Hepatocyte (in vitro differentiated cells): ENCODE data around the gene LCN12. TPM values are rescaled to one million over a fixed set of nuclear protein-coding genes. Genes with fewer than 3 reads are reported as not detected.

ENCODE experiments used
- DNase-seq: peaks from one replicate; pipeline ENCODE4 v3.0.0-alpha.2; 2016; ENCODE audit warnings: low spot score
- H2AFZ ChIP-seq: fragments of 200-600 bp; sonication (generic); 2 replicates; pipeline ENCODE4 v1.6.0; 2016; ENCODE audit warnings: antibody characterized with exemption, mild to moderate bottlenecking
- H3K27ac ChIP-seq: fragments of 200-600 bp; sonication (generic); 2 replicates; pipeline ENCODE4 v1.5.1; 2016; ENCODE audit warnings: mild to moderate bottlenecking
- H3K27me3 ChIP-seq: fragments of 200-600 bp; sonication (generic); 2 replicates; pipeline ENCODE4 v1.6.1; 2016
- H3K36me3 ChIP-seq: fragments of 200-600 bp; sonication (generic); replicated peaks from 2 replicates; pipeline ENCODE4 v1.5.1; 2016; ENCODE audit warnings: low read depth; ENCODE audit not compliant: insufficient read depth
- H3K4me1 ChIP-seq: fragments of 200-600 bp; sonication (generic); 2 replicates; pipeline ENCODE4 v1.5.1; 2016; ENCODE audit warnings: mild to moderate bottlenecking, moderate library complexity; ENCODE audit not compliant: insufficient read depth
- H3K4me2 ChIP-seq: fragments of 200-600 bp; sonication (generic); 2 replicates; pipeline ENCODE4 v1.6.0; 2016
- H3K4me3 ChIP-seq: fragments of 200-600 bp; sonication (generic); 2 replicates; pipeline ENCODE4 v1.5.1; 2016; ENCODE audit warnings: mild to moderate bottlenecking
- H3K79me2 ChIP-seq: fragments of 200-600 bp; sonication (generic); 2 replicates; pipeline ENCODE4 v1.6.0; 2017; ENCODE audit warnings: mild to moderate bottlenecking
- H3K9me2 ChIP-seq: fragments of 200-600 bp; sonication (generic); replicated peaks from 2 replicates; pipeline ENCODE4 v1.6.0; 2017; ENCODE audit warnings: mild to moderate bottlenecking; ENCODE audit not compliant: insufficient read depth
- H3K9me3 ChIP-seq: fragments of 200-600 bp; sonication (generic); 2 replicates; pipeline ENCODE4 v1.5.1; 2016; ENCODE audit warnings: low read depth, mild to moderate bottlenecking
- H4K20me1 ChIP-seq: fragments of 200-600 bp; sonication (generic); 2 replicates; pipeline ENCODE4 v1.6.0; 2016; ENCODE audit warnings: mild to moderate bottlenecking; ENCODE audit not compliant: insufficient read depth, poor library complexity, severe bottlenecking
- CTCF ChIP-seq: fragments of 200-600 bp; sonication (generic); IDR thresholded peaks from 2 replicates; pipeline ENCODE4 v1.5.1; 2016; ENCODE audit warnings: antibody characterized with exemption, mild to moderate bottlenecking; ENCODE audit not compliant: poor library complexity
- EZH2 ChIP-seq: fragments of 200-600 bp; sonication (generic); IDR thresholded peaks from 2 replicates; pipeline ENCODE4 v1.6.1; 2016; ENCODE audit warnings: antibody characterized with exemption, mild to moderate bottlenecking, borderline replicate concordance
- EZH2phosphoT487 ChIP-seq: fragments of 200-600 bp; sonication (generic); IDR thresholded peaks from one replicate; pipeline ENCODE4 v1.6.1; 2018; ENCODE audit warnings: antibody characterized with exemption, mild to moderate bottlenecking, low read depth, moderate library complexity; ENCODE audit not compliant: unreplicated experiment, severe bottlenecking
- WGBS: methylation state at CpG from one replicate; pipeline ENCODE4 v1.1.6; 2016; ENCODE audit warnings: low lambda C conversion rate; ENCODE audit errors: missing lambda C conversion rate; 5-methylcytosine and 5-hydroxymethylcytosine counted together
- polyA plus RNA-seq: library from polyadenylated mRNA; unstranded; fragments of >200 nt; fragmentation: Nextera tagmentation; extraction: Ambion mirVana; gene quantifications from 2 replicates; pipeline ENCODE4 v1.2.1, GENCODE V29; 2016
- total RNA-seq: library from RNA; depleted of rRNA; stranded (reverse); fragments of >200 nt; gene quantifications from 2 replicates; pipeline ENCODE4 v1.2.3, GENCODE V29; 2014

LCN12 gene
- total and polyA plus RNA-seq, 2 experiments from 2014 or later, result 4.1 to 27.4 TPM

DNA sequence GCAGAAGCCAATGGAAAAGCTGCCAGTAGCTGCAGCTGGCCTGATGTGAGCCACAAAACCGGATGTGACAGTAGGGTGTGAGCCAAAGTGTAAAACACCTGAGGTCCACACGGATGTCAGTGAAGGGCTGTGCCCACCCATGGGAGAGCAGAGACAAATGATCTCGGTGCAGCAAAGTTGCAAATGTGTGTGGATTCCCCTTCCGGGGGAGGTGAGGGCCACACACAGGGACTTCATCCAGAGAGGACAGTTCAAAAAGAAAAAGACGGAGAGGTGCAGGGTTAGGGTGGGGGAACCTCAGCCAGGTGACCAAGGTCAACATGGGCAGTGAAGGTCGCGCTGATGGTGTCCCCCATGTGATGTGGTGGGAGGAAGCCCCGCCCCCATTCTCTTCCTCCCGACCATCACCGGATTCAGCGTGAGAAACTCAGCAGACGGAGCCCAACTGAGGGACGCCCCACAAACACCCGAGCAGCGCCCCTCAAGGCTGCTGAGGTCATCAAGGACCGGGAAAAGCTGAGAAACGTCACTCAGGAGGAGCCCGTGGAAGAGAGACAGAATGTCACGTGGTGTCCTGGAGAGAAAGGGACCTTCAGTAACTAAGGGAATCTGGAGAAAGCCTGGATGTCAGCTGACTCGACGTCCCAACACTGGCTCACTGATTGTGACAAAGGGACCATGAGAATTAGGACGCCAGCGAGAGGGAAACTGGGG is 13.9 kb downstream of the LCN12 start:
- Histone ChIP-seq H4K20me1 (no peaks in the 10 kb centered on the region), H3K4me2 (no peak overlapping the region), H3K9me2 (no peaks in the 10 kb centered on the region), H3K27me3 (no peaks in the 10 kb centered on the region), H3K79me2 (no peaks in the 10 kb centered on the region), H3K4me1 (no peaks in the 10 kb centered on the region), H3K9me3 (no peaks in the 10 kb centered on the region), H3K27ac (no peak overlapping the region), H3K4me3 (no peak overlapping the region), H2AFZ (no peak overlapping the region), H3K36me3 (no peaks in the 10 kb centered on the region)
- TF ChIP-seq EZH2phosphoT487, result no peak
- 53% methylated on average over 23 of the region's 23 CpGs for WGBS
- no peak for DNase-seq

DNA sequence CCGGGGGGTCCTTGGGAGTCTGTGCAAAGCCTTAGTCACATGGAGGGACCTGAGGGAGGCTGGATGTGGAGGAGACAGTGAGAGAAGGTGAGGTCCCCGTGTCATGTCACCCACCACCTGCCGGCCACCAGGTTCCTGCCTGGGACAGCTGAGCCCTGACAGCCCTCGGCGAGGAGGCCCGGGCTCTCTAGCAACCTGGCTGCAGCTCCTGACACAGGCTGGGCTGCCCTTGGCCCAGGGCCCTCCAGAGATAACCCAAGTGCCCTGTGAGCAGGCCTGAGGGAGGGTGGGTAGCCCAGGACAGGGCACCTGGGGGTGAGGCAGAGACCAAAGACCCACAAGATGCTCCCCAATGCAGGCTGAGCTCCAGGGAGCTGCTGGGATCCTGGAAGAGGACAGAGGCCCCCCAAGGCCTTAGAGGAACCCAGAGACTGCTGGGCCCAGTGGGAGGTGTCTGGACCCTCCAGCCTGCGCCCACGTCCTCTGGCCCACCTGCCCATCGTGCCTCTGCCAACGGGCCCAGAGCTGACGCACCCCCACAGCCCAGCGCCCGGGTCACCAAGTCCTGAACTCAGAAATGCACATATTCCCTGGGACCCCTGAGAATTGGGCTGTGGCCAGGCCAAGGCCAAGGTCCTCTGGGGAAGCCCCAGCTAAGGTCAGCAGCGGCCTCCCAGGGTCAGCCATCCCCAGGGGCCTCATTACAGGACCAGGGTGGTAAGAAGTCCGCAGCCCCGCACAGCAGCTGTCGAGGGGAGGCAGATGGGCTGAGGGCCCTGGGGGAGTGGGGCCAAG is 16.5 kb downstream of the LCN12 start:
- Histone ChIP-seq H3K79me2 (no peaks in the 10 kb centered on the region), H3K27me3 (no peaks in the 10 kb centered on the region), H3K27ac (no peak overlapping the region), H3K9me3 (no peaks in the 10 kb centered on the region), H3K9me2 (no peaks in the 10 kb centered on the region), H3K4me3 (no peak overlapping the region), H4K20me1 (no peaks in the 10 kb centered on the region), H3K4me2 (no peak overlapping the region), H2AFZ (no peak overlapping the region), H3K4me1 (no peaks in the 10 kb centered on the region), H3K36me3 (no peaks in the 10 kb centered on the region)
- DNase-seq, result no peak
- TF ChIP-seq CTCF (no peak), EZH2 (no peak), EZH2phosphoT487 (no peak)
- 88% methylated on average over 17 of the region's 17 CpGs for WGBS

DNA sequence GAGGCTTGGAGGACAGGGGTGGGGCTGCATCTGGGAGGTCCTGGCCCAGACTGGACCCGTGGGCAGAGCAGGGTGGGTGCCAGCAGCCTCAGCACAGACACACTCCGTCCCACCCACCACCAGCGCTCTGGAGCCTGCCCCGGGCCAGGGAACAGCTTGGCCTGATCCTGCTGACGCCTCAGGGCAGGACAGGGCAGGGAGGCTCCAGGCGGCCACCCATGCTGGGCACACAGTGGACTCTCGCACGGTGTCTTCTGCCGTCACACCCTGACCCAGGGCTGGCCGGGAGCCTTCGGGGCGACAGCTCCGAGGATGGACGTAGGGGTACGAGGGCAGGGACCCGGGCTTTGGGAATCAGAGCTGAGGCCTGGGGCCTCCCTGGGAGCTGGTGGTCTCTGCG is 17.1 kb downstream of the LCN12 start:
- Histone ChIP-seq H3K27ac (no peak overlapping the region), H3K27me3 (no peaks in the 10 kb centered on the region), H3K9me2 (no peaks in the 10 kb centered on the region), H4K20me1 (no peaks in the 10 kb centered on the region), H3K4me2 (no peak overlapping the region), H3K4me1 (no peaks in the 10 kb centered on the region), H3K9me3 (no peaks in the 10 kb centered on the region), H3K79me2 (no peaks in the 10 kb centered on the region), H3K36me3 (no peaks in the 10 kb centered on the region), H2AFZ (no peak overlapping the region), H3K4me3 (no peak overlapping the region)
- DNase-seq, result no peak
- WGBS, result 86% methylated on average over 16 of the region's 17 CpGs
- TF ChIP-seq EZH2phosphoT487 (no peak), EZH2 (no peak), CTCF (no peak)

DNA sequence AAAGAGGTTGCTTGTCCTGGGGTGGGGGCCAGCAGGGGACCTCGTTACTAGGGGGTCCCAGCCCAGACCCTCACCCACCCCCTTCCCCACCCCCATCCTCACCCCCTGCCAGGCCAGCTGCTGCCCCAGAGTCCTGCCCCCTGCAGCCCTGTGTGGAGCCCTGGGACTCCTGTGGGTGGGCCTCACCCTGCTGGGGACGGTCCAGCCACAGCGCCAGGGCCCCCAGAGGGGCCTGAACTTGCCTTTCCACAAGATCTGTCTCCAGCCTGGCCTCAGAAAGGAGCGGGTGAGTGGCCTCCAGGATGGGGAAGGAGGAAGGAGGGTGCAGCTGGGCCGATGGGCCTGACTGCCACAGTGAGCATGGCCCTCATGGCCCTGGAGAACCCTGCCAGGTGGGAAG is 17.7 kb downstream of the LCN12 start:
- Histone ChIP-seq H3K4me3 (no peak overlapping the region), H3K4me2 (no peak overlapping the region), H3K4me1 (no peaks in the 10 kb centered on the region), H3K27ac (no peak overlapping the region), H4K20me1 (no peaks in the 10 kb centered on the region), H3K79me2 (no peaks in the 10 kb centered on the region), H3K9me3 (no peaks in the 10 kb centered on the region), H3K9me2 (no peaks in the 10 kb centered on the region), H3K36me3 (no peaks in the 10 kb centered on the region), H3K27me3 (no peaks in the 10 kb centered on the region), H2AFZ (no peak overlapping the region)
- TF ChIP-seq EZH2phosphoT487 (no peak), CTCF (no peak), EZH2 (no peak)
- no peak for DNase-seq
- 70% methylated on average over 4 of the region's 5 CpGs for WGBS
